ENCODE data around the gene DPP3.

DPP3 gene

GRCh38 chr11:66543263-66544107 is 63.3 kb downstream of the DPP3 start:
- TF ChIP-seq MAX (IDR thresholded peaks at IDR 0.05) (no peak), EP300 (IDR thresholded peaks at IDR 0.05; ENCODE audit: borderline replicate concordance) (no peak), REST (IDR thresholded peaks at IDR 0.05; ENCODE audit: low read depth) (no peak), TEAD4 (IDR thresholded peaks at IDR 0.05) (no peak), USF1 (IDR thresholded peaks at IDR 0.05) (no peak), FOXM1 (IDR thresholded peaks at IDR 0.05; ENCODE audit: borderline replicate concordance, low read depth) (no peak), YY1 (IDR thresholded peaks at IDR 0.05; ENCODE audit: low read depth) (no peak), RAD21 (IDR thresholded peaks at IDR 0.05; ENCODE audit: low read depth) (no peak), TCF12 (IDR thresholded peaks at IDR 0.05; ENCODE audit: low read depth) (no peak), ZBTB7A (IDR thresholded peaks at IDR 0.05; ENCODE audit: low read depth) (no peak)

GRCh38 chr11:66545701-66546367 is 65.6 kb downstream of the DPP3 start, which contains the start of gene ZDHHC24:
Gene ZDHHC24, minus strand, starts transcription at chr11:66546048. Its CDS starts 45 bp downstream, at chr11:66546003.
- TF ChIP-seq NFIC (IDR thresholded peaks at IDR 0.05) = peak; percentile 75
- TF ChIP-seq MAX (IDR thresholded peaks at IDR 0.05) = peak; percentile 63
- TF ChIP-seq ZBTB7A (IDR thresholded peaks at IDR 0.05; ENCODE audit: low read depth) = 0 out of 2 replicates have a peak, but pooled peaks have one; percentile 45
- TF ChIP-seq RAD21 (IDR thresholded peaks at IDR 0.05; ENCODE audit: low read depth) = no peak
- TF ChIP-seq FOXM1 (IDR thresholded peaks at IDR 0.05; ENCODE audit: borderline replicate concordance, low read depth) = no peak
- TF ChIP-seq REST (IDR thresholded peaks at IDR 0.05; ENCODE audit: low read depth) = no peak
- peak; percentile 39; the same call in 1 of the 2 replicates for TF ChIP-seq YY1 (IDR thresholded peaks at IDR 0.05; ENCODE audit: low read depth)
- no peak for TF ChIP-seq CREB1 (IDR thresholded peaks at IDR 0.05; ENCODE audit: low read depth)
- 0 out of 2 replicates have a peak, but pooled peaks have one; percentile 11 for TF ChIP-seq EP300 (IDR thresholded peaks at IDR 0.05; ENCODE audit: borderline replicate concordance)
- TF ChIP-seq EGR1 (IDR thresholded peaks at IDR 0.05) = no peak
- TF ChIP-seq TEAD4 (IDR thresholded peaks at IDR 0.05) = peak; percentile 36; the same call in 1 of the 2 replicates
- no peak for TF ChIP-seq CEBPB (IDR thresholded peaks at IDR 0.05)
- TF ChIP-seq TAF1 (IDR thresholded peaks at IDR 0.05; ENCODE audit: low read depth) = peak; percentile 65
- TF ChIP-seq USF1 (IDR thresholded peaks at IDR 0.05) = no peak
- TF ChIP-seq TCF12 (IDR thresholded peaks at IDR 0.05; ENCODE audit: low read depth) = peak; percentile 51; the same call in 1 of the 2 replicates

- TF ChIP-seq MAX (IDR thresholded peaks at IDR 0.05) (no peak; the same call in 1 of the 2 replicates), YY1 (IDR thresholded peaks at IDR 0.05; ENCODE audit: low read depth) (0 out of 2 replicates have a peak, but pooled peaks have one; percentile 10)
Measured at GRCh38 chr11:66546368-66546965, 66.2 kb downstream of the DPP3 start, which contains the start of gene ACTN3. Gene ACTN3, plus strand, starts transcription at chr11:66546903. Its CDS starts 35 bp downstream, at chr11:66546938.

- no peak for TF ChIP-seq REST (IDR thresholded peaks at IDR 0.05; ENCODE audit: low read depth)
- 0 out of 2 replicates have a peak, but pooled peaks have one; percentile 30 for TF ChIP-seq ZBTB7A (IDR thresholded peaks at IDR 0.05; ENCODE audit: low read depth)
- no peak for TF ChIP-seq EP300 (IDR thresholded peaks at IDR 0.05; ENCODE audit: borderline replicate concordance)
- no peak for TF ChIP-seq FOXM1 (IDR thresholded peaks at IDR 0.05; ENCODE audit: borderline replicate concordance, low read depth)
- no peak for TF ChIP-seq USF1 (IDR thresholded peaks at IDR 0.05)
Measured at GRCh38 chr11:66546966-66547661, 66.9 kb downstream of the DPP3 start.
